GM19238 (cell line): ENCODE data around the gene AOC1.
"Not testable (repeated sequence)": the region's sequence is repeated elsewhere in the genome, so short reads cannot be mapped to it uniquely, and the experiment has no call there.

Experiments
- DNase-seq: peaks from one replicate; pipeline ENCODE4 v3.0.0; 2011; ENCODE audit warnings: low spot score; ENCODE audit not compliant: insufficient read length

The AOC1 gene

GRCh38 chr7:150896562-150897209 is 44.4 kb downstream of the AOC1 start:
- DNase-seq, result no peak

- no peak for DNase-seq
Measured at GRCh38 chr7:150897502-150898474, 45.5 kb downstream of the AOC1 start.

DNA sequence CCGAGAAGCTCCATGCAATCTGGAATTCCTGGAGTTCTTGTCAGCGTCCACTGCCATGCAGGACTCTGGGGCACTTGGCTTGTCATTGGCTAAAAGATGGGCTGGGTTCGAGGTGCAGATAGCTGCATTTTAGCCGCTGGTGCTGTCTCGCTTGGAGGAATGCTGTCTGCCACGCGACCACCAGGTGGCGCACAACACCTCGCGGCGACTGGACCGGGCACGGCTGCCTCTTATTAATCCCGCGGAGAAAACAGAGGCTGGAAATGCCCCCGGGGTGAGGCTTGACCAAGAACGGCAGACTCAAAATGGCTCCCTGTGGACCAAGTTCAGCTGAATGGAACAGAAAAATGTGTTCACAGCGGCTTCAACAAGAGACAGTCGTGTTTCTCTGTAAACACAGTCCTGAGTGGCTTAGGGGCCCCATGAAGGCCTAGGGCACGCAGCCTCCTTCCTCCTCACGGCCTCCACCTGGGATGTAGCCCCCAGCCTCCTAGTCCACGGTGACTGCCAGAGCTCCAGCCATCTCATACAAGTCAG is 46.2 kb downstream of the AOC1 start:
- peak; percentile 66 for DNase-seq

DNA sequence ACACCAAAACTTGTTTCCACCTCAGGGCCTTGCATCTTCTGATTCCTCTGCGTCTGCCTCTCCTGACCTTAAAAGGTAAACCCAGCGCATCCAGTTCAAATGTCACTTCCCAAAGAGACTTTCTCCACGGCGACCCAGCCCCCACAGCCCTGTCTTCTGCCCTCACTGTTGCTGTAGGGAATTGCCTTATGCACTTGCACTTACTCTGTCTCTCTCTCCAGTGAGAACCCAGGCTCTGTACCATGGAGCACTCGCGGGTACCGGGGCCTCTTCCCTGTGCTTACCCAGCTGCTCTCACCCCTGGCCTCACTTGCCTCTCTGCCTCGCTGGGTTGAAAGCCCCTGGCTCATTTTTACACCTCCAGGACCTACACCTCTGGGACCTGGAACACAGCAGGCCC is 48.4 kb downstream of the AOC1 start:
- no peak for DNase-seq

- DNase-seq, result no peak
Measured at GRCh38 chr7:150901160-150902035, 49.1 kb downstream of the AOC1 start.

- no peak for DNase-seq
Measured at GRCh38 chr7:150902078-150903033, 50.0 kb downstream of the AOC1 start.

DNA sequence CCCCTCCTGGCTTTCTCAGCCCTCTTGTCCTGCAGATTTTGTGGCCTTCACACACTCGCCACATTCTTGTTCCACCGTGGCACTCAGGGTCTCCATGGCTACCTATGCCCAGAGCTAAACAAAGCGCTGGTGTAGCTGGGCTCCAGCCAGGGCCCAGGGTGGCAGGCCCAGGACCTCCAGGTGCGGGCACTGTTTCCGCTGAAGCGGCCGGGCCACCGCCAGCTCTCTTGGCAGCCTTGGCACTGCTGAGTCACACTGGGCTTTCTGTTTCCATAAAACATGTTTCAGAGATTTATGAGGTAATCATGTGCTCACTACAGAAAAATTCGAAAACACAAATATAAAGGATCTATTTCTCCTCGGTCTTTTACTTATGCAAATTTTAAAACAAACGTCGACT is 51.3 kb downstream of the AOC1 start:
- no peak for DNase-seq

DNA sequence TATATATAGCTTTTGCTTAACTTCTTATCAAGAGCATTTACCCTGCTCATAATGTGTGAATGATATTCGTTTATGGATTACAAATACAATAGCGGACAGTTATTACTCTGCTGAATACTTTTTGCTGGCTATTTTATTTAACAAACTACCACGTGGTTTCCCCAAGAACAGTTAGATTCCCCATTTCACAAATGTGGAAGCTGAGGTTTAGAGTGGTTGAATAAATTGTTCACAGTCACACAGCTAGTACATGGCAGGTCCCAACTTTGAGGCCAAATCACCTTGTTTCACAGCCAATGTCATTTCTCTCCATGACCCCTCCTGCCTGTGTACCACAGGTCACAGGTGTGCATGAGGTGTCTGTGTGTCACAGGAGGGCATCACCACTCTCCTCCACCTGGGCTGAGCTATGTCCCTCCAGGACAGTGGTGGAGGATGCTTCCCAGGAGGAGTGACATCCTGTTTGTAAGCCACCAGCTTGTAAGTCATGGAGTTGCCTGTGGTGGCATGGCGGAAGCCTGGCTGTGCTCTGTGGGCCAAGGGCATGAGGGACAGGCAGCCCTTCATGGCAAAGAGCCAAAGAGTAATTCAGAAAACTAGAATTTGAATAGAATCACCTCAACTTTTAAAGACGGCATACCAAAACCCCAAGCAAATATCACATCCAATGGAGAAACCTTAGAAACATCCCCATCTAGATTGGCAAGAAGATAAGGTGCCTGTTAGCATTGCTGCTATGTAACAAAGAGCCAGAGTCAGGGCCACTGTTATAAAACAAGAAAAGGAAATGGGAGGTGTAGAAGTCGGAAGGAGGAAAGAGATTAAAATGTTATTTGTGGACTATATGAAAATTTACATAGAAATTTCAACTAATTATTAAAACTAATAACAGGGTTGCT is 51.9 kb downstream of the AOC1 start:
- no peak for DNase-seq

GRCh38 chr7:150908173-150908572 is 55.9 kb downstream of the AOC1 start:
- no peak for DNase-seq

- DNase-seq, result no peak
Measured at GRCh38 chr7:150909200-150909995, 57.1 kb downstream of the AOC1 start.

DNA sequence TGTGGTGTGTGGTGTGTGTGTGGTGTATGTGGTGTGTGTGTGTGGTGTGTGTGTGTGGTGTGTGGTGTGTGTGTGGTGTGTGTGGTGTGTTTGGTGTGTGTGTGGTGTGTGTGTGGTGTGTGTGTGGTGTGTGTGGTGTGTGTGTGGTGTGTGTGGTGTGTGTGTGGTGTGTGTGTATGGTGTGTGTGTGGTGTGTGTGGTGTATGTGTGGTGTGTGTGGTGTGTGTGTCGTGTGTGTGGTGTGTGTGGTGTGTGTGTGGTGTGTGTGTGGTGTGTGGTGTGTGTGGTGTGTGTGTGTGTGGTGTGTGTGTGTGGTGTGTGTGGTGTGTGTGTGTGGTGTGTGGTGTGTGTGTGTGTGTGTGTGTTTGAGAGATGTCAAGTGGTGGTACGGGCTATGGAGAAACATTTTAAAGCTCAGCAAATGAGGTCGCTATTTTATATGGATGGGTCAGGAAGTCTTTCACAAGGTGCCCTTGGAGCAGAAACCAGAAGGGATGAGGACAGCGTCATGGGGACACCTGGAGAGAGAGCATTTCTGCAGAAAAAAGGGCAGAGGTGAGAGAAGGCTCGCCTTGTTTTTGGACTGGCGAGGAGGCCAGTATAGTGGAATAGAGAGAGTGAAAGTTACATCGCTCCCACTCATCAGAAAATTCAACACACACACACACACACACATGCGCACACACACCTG is 58.1 kb downstream of the AOC1 start:
- DNase-seq, result not testable (repeated sequence)

GRCh38 chr7:150910996-150911422 is 58.7 kb downstream of the AOC1 start:
- no peak for DNase-seq
